ENCODE data around the gene POU2F2. TPM values are rescaled to one million over a fixed set of nuclear protein-coding genes. Genes with fewer than 3 reads are reported as not detected.
A peak's percentile ranks its signal among the peaks of the same experiment; 100 is the strongest.

POU2F2 gene
- total RNA-seq, 1 experiment from 2014 or later = 6.0 TPM

DNA sequence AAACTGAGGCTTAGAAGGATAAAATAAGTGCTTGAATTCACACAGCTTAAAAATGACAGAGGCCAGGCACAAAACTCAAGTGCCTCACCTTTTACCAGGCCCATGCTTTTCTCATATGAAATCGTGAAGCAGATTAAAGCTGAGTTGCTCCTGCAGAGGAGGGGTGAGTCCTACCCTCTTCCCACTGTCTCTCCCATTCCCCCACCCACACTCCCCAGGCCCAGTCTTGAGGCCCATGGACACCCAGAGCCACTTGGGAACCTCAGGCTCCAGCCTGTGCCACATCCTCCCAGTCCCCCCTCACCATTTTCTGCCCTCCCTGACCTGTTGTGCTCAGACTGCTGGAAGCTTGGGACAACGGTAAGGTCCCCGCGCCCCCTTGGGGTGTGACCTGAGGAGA is 38.7 kb downstream of the POU2F2 start (continued):
- TF ChIP-seq ZNF416 (CRISPR knock-in tag; IDR thresholded peaks at IDR 0.05) = no peak
- TF ChIP-seq FOXJ3 (CRISPR knock-in tag; IDR thresholded peaks at IDR 0.05; ENCODE audit: borderline replicate concordance) = no peak
- TF ChIP-seq ZNF138 (CRISPR knock-in tag; conservative IDR thresholded peaks at IDR 0.05) = no peak
- TF ChIP-seq, protein P1, sequence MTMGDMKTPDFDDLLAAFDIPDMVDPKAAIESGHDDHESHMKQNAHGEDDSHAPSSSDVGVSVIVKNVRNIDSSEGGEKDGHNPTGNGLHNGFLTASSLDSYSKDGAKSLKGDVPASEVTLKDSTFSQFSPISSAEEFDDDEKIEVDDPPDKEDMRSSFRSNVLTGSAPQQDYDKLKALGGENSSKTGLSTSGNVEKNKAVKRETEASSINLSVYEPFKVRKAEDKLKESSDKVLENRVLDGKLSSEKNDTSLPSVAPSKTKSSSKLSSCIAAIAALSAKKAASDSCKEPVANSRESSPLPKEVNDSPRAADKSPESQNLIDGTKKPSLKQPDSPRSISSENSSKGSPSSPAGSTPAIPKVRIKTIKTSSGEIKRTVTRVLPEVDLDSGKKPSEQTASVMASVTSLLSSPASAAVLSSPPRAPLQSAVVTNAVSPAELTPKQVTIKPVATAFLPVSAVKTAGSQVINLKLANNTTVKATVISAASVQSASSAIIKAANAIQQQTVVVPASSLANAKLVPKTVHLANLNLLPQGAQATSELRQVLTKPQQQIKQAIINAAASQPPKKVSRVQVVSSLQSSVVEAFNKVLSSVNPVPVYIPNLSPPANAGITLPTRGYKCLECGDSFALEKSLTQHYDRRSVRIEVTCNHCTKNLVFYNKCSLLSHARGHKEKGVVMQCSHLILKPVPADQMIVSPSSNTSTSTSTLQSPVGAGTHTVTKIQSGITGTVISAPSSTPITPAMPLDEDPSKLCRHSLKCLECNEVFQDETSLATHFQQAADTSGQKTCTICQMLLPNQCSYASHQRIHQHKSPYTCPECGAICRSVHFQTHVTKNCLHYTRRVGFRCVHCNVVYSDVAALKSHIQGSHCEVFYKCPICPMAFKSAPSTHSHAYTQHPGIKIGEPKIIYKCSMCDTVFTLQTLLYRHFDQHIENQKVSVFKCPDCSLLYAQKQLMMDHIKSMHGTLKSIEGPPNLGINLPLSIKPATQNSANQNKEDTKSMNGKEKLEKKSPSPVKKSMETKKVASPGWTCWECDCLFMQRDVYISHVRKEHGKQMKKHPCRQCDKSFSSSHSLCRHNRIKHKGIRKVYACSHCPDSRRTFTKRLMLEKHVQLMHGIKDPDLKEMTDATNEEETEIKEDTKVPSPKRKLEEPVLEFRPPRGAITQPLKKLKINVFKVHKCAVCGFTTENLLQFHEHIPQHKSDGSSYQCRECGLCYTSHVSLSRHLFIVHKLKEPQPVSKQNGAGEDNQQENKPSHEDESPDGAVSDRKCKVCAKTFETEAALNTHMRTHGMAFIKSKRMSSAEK (CRISPR knock-in tag; IDR thresholded peaks at IDR 0.05; ENCODE audit: borderline replicate concordance) = no peak

DNA sequence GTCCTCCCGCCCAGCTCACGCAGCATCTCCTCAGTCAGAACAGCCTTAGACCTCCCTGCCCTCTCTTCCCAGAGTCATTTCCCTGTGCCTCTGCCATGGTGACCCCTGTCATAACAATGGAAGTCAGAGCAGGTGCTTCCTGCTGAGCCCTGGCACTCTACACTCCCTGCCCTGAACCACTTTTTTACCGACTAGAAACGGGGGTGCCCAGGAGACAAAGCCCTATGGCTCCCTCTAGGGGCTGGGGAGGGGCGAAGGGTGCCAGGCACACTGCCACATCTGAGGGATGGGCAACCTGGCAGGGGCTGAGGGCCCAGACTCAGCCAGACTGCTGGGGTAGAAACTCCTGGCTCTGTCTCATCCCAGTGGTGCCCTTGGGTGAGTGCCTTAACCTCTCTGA is 39.9 kb downstream of the POU2F2 start:
- no peak overlapping the region for H3K4me3 Mint-ChIP-seq
- POLR2A ChIA-PET = interaction anchor here (0.6 kb wide), 1 partner anchor 96 kb away, joined by 3 read pairs; no protein-coding TSS in a partner anchor
- no peaks in the 10 kb centered on the region for H3K9me3 Mint-ChIP-seq
- H3K4me1 Mint-ChIP-seq = peaks cover 31% of the 10 kb centered on the region
- no peak for TF ChIP-seq FOXP1 (CRISPR knock-in tag; IDR thresholded peaks at IDR 0.05; ENCODE audit: borderline replicate concordance)
- TF ChIP-seq NFE2L1 (CRISPR knock-in tag; IDR thresholded peaks at IDR 0.05) = no peak
- TF ChIP-seq, protein P2, sequence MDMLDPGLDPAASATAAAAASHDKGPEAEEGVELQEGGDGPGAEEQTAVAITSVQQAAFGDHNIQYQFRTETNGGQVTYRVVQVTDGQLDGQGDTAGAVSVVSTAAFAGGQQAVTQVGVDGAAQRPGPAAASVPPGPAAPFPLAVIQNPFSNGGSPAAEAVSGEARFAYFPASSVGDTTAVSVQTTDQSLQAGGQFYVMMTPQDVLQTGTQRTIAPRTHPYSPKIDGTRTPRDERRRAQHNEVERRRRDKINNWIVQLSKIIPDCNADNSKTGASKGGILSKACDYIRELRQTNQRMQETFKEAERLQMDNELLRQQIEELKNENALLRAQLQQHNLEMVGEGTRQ (CRISPR knock-in tag; IDR thresholded peaks at IDR 0.05) = no peak
- no peak for TF ChIP-seq TEAD1 (CRISPR knock-in tag; IDR thresholded peaks at IDR 0.05)
- no peak for TF ChIP-seq HMGA2 (CRISPR knock-in tag; IDR thresholded peaks at IDR 0.05)
- TF ChIP-seq ZNF416 (CRISPR knock-in tag; IDR thresholded peaks at IDR 0.05) = no peak
- no peak overlapping the region for H3K27ac Mint-ChIP-seq
- ATAC-seq (peak; percentile 40), DNase-seq (ENCODE audit: low spot score) (peak; percentile 69)
- H3K36me3 Mint-ChIP-seq = no peaks in the 10 kb centered on the region
- H3K27me3 Mint-ChIP-seq (ENCODE audit: low read depth) = peaks cover 20% of the 10 kb centered on the region
- CTCF ChIA-PET = interaction anchor here (0.6 to 1.3 kb wide), 9 partner anchors 11 to 134 kb away, joined by 3 to 7 read pairs (median 3); no protein-coding TSS in a partner anchor

DNA sequence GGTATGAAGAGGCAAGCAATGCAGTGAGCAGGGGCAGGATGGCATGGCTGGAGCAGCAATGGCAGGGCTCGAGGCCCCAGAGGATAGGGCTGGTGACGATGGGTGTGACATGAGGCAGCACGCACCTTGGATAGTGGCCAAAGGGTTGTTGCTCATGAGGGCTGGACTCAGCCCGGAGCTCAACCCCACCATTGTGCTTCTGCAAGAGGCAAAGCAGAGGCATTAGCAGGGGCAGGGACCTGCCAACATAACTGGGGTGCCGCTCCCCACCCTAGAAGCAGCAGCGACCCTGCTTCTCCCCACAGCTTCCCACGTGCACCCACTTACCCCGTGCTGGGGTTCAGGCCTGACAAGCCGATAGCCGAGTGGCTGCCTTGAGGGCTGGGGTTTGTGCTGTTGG is 40.5 kb downstream of the POU2F2 start:
- DNase-seq (ENCODE audit: low spot score) (no peak), ATAC-seq (no peak)
- TF ChIP-seq, protein P3, sequence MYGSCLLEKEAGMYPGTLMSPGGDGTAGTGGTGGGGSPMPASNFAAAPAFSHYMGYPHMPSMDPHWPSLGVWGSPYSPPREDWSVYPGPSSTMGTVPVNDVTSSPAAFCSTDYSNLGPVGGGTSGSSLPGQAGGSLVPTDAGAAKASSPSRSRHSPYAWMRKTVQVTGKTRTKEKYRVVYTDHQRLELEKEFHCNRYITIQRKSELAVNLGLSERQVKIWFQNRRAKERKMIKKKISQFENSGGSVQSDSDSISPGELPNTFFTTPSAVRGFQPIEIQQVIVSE (CRISPR knock-in tag; IDR thresholded peaks at IDR 0.05; ENCODE audit: borderline replicate concordance) = no peak
- no peak for TF ChIP-seq ZNF416 (CRISPR knock-in tag; IDR thresholded peaks at IDR 0.05)
- TF ChIP-seq, protein P4, sequence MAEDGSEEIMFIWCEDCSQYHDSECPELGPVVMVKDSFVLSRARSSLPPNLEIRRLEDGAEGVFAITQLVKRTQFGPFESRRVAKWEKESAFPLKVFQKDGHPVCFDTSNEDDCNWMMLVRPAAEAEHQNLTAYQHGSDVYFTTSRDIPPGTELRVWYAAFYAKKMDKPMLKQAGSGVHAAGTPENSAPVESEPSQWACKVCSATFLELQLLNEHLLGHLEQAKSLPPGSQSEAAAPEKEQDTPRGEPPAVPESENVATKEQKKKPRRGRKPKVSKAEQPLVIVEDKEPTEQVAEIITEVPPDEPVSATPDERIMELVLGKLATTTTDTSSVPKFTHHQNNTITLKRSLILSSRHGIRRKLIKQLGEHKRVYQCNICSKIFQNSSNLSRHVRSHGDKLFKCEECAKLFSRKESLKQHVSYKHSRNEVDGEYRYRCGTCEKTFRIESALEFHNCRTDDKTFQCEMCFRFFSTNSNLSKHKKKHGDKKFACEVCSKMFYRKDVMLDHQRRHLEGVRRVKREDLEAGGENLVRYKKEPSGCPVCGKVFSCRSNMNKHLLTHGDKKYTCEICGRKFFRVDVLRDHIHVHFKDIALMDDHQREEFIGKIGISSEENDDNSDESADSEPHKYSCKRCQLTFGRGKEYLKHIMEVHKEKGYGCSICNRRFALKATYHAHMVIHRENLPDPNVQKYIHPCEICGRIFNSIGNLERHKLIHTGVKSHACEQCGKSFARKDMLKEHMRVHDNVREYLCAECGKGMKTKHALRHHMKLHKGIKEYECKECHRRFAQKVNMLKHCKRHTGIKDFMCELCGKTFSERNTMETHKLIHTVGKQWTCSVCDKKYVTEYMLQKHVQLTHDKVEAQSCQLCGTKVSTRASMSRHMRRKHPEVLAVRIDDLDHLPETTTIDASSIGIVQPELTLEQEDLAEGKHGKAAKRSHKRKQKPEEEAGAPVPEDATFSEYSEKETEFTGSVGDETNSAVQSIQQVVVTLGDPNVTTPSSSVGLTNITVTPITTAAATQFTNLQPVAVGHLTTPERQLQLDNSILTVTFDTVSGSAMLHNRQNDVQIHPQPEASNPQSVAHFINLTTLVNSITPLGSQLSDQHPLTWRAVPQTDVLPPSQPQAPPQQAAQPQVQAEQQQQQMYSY (CRISPR knock-in tag; IDR thresholded peaks at IDR 0.05) = no peak
- TF ChIP-seq, protein P5, sequence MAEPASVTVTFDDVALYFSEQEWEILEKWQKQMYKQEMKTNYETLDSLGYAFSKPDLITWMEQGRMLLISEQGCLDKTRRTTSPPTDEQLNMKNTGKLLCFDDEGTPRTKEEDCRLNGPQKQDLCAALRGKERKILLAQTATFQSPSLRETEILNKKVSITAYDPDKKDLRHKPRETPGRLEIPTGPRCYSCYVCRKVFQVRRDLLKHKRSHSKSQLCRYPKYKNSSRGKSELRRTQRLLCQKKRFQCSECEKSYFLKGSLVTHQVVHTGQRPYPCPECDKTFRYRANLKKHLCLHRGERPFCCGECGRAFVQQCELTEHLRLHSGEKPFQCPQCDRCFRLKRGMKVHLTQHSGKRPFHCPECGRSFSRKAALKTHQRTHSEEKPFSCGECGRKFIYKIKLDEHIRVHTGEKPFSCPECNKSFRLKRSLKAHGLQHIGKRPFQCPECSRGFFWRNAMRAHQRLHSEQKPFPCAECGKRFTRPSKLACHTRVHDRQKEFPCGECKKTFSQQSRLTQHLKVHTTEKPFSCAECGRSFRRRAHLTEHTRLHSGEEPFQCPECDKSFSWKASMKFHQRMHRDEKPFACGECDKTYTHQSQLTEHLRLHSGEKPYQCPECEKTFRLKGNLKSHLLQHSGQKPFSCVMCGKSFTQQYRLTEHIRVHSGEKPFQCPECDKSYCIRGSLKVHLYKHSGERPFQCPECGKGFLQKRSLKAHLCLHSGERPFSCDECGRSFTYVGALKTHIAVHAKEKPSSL (CRISPR knock-in tag; conservative IDR thresholded peaks at IDR 0.05) = no peak
- no peak for TF ChIP-seq MYBL2 (CRISPR knock-in tag; IDR thresholded peaks at IDR 0.05)
- no peak for TF ChIP-seq NFE2L1 (CRISPR knock-in tag; IDR thresholded peaks at IDR 0.05)
- TF ChIP-seq SOX15 (CRISPR knock-in tag; IDR thresholded peaks at IDR 0.05) = no peak
- TF ChIP-seq OVOL2 (CRISPR knock-in tag; IDR thresholded peaks at IDR 0.05; ENCODE audit: borderline replicate concordance) = no peak
- no peak for TF ChIP-seq ZNF317 (CRISPR knock-in tag; IDR thresholded peaks at IDR 0.05; ENCODE audit: borderline replicate concordance, low read depth)
- H3K4me1 Mint-ChIP-seq = peaks cover 34% of the 10 kb centered on the region
- no peaks in the 10 kb centered on the region for H3K9me3 Mint-ChIP-seq
- ChIA-PET POLR2A (interaction anchor here (0.6 kb wide), 1 partner anchor 96 kb away, joined by 3 read pairs; no protein-coding TSS in a partner anchor), CTCF (interaction anchor here (0.6 to 1.3 kb wide), 9 partner anchors 10 to 133 kb away, joined by 3 to 7 read pairs (median 3); no protein-coding TSS in a partner anchor)
- no peak overlapping the region for H3K27ac Mint-ChIP-seq
- peaks cover 18% of the 10 kb centered on the region for H3K27me3 Mint-ChIP-seq (ENCODE audit: low read depth)
- no peaks in the 10 kb centered on the region for H3K36me3 Mint-ChIP-seq
- H3K4me3 Mint-ChIP-seq = no peak overlapping the region

Measured in WTC11 (cell line).